HFF-Myc (cell line): ENCODE results near the gene PUS10.
"Not testable (repeated sequence)": the region's sequence is repeated elsewhere in the genome, so short reads cannot be mapped to it uniquely, and the experiment has no call there.

Experiments used
- DNase-seq: peaks from one replicate; pipeline ENCODE4 v3.0.0-alpha.2; 2011; ENCODE audit warnings: low read depth; ENCODE audit errors: extremely low read depth
- H3K4me3 ChIP-seq: replicated peaks from 2 replicates; pipeline ENCODE4 v1.5.1; 2011; ENCODE audit warnings: low read depth, mild to moderate bottlenecking, control low read depth, low read length
- TF ChIP-seq, protein P1 (sequence below): IDR thresholded peaks from 2 replicates; pipeline ENCODE4 v1.5.1; 2012; ENCODE audit warnings: mild to moderate bottlenecking, low read depth, low read length, control low read depth; ENCODE audit errors: missing control alignments

The PUS10 gene

DNA sequence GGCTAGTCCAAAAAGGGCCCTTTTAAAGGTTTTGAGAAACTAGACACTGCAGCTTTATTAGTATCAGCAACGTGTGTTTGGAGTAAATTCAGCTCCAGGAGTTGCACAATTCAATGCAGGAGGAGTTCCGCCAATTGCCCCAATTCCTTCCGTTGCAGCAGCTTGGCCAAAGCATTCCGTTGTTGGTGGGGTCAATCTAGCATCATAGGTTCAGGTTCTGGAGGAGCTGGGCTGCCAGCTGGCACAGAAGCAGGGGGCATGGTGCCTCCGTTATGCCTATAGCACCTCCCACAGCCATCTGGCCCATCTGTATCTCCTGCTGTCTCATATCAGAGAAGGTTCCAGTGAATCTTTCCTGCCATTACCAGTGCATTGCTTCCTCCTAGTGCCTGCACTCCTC is 81.3 kb downstream of the PUS10 start:
- no peak overlapping the region for H3K4me3 ChIP-seq
- no peak for DNase-seq
- TF ChIP-seq, protein P1, sequence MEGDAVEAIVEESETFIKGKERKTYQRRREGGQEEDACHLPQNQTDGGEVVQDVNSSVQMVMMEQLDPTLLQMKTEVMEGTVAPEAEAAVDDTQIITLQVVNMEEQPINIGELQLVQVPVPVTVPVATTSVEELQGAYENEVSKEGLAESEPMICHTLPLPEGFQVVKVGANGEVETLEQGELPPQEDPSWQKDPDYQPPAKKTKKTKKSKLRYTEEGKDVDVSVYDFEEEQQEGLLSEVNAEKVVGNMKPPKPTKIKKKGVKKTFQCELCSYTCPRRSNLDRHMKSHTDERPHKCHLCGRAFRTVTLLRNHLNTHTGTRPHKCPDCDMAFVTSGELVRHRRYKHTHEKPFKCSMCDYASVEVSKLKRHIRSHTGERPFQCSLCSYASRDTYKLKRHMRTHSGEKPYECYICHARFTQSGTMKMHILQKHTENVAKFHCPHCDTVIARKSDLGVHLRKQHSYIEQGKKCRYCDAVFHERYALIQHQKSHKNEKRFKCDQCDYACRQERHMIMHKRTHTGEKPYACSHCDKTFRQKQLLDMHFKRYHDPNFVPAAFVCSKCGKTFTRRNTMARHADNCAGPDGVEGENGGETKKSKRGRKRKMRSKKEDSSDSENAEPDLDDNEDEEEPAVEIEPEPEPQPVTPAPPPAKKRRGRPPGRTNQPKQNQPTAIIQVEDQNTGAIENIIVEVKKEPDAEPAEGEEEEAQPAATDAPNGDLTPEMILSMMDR, result no peak

DNA sequence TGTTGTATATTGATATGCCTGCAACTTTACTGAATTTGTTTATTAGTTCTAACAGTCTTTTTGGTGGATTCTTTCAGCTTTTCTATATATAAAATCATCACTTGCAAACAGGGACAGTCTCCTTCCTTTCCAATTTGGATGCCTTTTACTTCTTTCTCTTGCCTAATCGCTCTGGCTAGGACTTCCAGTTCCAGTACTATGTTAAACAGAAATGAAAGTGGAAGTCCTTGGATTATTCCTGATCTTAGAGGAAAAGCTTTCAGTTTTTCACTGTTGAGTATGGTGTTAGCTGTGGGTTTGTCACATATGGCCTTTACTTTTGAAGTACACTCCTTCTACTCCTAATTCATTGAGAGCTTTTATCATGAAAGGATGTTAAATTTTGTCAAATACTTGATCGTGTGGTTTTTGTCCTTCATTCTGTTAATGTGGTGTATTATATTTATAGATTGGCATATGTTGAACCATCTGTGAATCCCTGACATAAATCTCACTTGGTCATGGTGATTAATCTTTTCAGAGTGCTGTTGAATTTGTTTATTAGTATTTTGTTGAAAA is 83.8 kb downstream of the PUS10 start:
- no peak overlapping the region for H3K4me3 ChIP-seq
- TF ChIP-seq, protein P1, result no peak
- no peak for DNase-seq

DNA sequence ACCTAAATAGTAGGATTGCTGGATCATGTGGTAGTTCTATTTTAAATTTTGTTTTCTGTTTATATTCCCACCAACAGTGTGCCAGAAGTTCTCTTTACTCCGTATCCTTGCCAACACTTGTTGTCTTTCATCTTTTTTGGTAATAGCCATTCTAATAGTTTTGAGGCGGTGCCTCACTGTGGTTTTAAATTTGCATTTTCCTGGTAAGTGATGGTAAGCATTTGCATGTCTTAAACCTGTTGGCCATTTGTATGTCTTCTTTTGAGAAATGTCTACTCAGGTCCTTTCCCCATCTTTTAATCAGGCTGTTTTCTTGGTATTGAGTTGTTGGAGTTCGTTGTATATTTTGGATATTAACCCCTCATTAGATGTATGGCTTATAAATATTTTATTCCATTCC is 85.1 kb downstream of the PUS10 start:
- TF ChIP-seq, protein P1, result no peak

DNA sequence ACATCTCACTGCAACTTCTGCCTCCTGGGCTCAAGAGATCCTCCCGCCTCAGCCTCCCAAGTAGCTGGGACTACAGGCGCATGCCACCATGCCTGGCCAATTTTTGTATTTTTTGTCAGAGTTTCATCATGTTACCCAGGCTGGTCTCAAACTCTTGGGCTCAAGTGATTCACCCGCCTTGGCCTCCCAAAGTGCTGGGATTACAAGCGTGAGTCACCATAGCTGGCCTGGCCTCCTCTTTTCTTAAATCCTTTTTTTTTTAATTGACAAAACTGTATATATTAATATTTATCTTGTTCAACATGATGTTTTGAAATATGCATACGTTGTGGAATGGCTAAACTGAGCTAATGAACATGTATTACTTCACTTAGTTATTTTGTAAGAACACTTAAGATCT is 86.0 kb downstream of the PUS10 start:
- not testable (repeated sequence) for DNase-seq, H3K4me3 ChIP-seq

More for the DNA sequence above, 85.1 kb downstream of the PUS10 start:
- no peak for DNase-seq
- no peak overlapping the region for H3K4me3 ChIP-seq

DNA sequence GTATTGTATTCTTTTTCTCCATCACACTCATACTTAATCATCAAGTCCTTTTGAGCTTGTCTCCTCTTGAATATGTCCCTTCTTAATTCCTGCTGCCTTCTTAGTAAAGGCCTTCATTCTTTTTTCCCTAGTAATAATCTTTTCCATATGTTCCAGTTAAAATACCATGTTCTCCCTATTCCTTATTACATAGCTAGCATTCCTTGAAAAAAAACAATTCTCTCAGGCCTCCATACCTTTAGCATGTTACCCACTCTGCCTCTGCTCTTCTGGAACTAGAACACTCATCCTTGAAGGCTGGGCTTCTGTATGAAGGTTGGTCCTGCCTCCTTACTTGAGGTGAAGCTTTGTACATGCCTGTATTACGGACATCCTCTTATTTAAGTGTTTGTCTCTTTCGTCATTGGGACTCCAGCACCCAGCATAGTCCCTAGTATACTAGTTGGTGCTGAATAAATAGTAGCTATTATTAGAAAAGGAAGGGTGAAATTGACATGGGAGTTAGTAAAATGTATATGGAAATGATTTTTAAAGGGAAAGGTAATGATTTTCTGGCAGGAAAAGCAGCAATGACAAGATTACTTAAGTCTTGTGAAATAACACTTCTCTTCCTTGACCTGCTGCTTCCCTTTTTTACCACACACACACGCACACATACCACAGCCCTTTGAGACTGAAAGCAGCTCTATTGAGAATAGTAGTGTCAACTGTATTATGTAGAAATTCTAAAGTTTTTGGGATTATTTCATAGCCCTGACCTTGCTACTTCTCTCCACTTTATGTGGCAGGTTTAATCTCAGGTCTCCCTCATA is 91.1 kb downstream of the PUS10 start:
- TF ChIP-seq, protein P1, result no peak
- DNase-seq, result peak; percentile 9
- no peak overlapping the region for H3K4me3 ChIP-seq

DNA sequence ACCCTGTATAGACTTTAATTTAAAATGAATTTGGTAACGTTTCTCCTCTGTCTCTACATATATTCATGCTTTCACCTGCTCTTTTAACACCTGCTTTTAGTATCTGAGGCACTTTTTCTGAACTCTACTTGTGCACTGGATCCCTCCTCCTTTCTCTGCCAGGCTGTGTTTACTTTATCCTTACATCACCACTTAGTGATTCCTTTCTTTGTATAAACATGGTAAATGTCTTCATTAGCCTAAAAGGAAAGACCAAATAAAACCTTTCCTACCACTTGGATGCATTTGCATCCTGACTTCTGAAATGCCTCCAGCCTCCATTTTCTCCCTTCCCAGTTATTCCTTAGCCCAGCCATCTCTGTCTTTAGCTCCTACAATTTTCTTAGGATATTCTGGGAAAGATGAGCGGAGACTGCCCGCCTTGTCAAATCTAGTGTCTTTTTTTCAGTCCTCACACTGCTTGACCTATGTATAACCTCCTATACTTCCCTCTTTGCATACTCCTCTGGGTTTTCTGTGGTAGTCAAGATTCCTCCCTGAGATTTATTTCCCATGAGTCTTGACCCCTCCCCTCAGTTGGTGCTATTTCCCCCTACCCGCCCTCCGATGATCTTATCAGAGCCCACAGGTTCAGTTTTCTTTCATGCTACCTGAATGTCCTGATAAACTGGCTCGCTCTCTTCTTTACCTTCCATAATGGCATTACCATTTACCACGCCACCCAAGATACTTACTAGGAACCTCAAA is 91.9 kb downstream of the PUS10 start:
- TF ChIP-seq, protein P1, result no peak
- no peak overlapping the region for H3K4me3 ChIP-seq
- DNase-seq, result no peak

DNA sequence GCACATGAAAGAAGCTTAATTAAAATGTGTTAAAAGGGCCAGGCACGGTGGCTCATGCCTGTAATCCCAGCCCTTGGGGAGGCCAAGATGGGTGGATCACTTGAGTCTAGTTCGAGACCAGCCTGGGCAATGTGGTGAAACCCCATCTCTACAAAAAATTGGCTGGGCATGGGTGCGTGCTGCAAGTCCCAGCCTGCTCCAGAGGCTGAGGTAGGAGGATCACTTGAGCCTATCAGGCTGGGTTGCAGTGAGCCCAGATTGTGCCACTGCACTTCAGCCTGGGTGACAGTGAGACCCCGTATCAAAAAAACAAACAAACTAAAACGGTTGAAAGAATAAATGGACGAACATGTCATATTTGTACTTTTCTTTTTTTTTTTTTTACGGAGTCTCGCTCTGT is 110.7 kb downstream of the PUS10 start:
- DNase-seq, result no peak
- TF ChIP-seq, protein P1, result no peak
- H3K4me3 ChIP-seq, result no peak overlapping the region
